Ecto neural progenitor cell (in vitro differentiated cells): ENCODE results near the gene SLC45A1.
"Not testable (repeated sequence)": the region's sequence is repeated elsewhere in the genome, so short reads cannot be mapped to it uniquely, and the experiment has no call there.

Source experiments
- DNase-seq: peaks from one replicate; pipeline ENCODE4 v3.0.0-alpha.2; 2018; ENCODE audit warnings: low spot score

SLC45A1 gene

DNA sequence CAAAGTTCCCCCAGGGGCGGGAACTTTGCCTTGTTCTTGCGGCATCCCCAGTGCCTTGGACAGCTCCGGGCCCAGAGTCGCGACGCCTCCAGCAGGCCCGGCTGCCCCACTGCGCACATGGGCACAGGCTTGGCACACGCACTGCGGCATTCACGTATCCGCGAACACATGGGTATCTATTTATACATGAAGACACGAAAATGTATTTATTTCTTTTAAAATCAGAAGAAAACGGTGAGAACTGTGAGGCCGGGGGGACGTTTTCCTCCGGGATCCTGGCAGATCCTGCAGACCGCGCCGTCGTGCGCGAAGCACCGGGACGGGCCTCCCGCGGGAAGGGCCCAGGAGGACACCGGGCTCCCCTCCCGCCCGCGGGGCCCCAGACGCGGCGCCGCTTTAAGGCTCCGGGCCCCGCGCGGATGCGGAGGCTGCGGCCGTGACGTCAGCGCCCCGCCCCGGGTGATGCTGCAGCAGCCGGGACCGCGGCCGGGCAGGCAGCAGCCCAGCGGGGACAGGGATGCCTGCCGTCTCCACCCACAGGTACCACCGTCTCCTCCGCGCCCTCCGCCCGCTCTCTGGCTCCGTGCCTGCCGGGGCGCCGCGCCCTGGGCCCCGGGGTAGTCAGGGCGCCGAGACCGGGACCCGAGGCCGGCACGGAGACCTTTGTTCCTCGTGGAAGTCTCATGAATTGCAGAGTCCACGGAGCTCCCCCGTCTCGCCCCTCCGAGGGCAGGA is at the start of gene SLC45A1:
Gene SLC45A1 (plus strand): TSS at position 468 of the 735 bp plus-strand sequence. CDS start 6,216 bp downstream, outside the sequence.
- peak; percentile 81 for DNase-seq

DNA sequence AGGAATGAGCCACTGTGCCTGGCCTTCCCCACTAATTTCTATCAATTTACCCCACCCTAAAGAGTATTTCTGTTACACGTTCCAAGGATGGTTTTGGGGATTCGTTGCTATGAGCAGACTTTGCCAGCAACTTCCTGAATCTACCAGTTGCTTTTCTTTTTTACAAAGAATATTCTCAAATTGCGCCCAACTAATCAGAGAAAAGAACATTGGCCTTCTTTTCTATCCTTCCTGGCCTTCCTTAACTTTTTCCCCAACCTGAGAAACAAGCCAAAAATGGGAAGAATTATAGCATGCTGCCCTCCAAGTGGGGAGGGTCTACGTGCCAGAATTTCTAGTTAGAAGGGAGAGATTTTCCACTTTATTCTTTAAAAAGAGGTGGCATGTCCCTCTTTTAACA is 44.9 kb upstream of the SLC45A1 start:
- DNase-seq, result no peak

- DNase-seq, result no peak
Observed at GRCh38 chr1:8274352-8274751, 43.6 kb upstream of the SLC45A1 start.

DNA sequence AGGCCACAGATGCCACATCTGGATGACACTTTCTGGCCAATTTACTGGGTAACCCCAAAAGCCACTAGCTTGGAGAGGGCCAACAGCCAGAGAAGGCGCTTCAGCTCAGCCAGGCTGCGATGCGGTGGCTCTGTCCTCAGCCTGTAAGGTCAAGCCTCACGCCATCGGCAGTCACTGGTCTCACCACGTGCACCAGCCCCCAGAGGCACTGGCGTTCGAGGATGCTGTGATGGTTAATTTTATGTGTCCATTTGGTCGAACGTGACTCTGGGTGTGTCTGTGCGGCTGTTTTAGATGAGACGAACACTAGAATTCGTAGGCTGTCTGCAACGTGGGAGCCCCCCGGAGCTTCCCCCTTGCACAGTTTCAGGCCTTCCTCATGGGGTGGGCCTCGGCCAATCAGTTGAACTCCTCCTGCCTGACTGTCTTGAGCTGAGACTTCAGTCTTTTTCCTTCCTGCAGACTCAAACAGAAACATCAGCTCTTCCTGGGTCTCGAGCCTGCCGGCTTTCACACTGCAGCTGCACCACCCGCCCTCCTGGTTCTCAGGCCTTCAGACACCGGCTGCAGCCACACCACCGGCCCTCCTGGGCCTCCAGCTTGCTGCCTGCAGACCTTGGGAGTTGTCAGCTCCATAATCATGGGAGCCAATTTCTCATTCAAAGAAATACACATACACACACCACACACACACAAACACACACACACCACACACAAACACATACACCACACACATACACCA is 41.6 kb upstream of the SLC45A1 start:
- no peak for DNase-seq

DNA sequence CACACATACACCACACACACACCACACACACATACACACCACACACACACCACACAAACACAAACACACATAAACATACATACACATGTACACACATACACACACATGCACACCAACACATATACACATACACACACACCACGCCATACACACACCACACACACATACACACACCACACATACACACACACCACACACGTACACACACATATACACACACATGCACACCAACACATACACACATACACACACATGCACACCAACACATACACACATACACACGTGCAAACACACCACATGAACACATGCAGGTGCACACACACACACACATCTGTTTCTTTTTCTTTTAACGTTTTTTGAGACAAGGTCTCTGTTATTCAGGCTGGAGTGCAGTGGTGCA is 41.0 kb upstream of the SLC45A1 start:
- no peak for DNase-seq

- not testable (repeated sequence) for DNase-seq
Observed at GRCh38 chr1:8278677-8279076, 39.2 kb upstream of the SLC45A1 start.

DNA sequence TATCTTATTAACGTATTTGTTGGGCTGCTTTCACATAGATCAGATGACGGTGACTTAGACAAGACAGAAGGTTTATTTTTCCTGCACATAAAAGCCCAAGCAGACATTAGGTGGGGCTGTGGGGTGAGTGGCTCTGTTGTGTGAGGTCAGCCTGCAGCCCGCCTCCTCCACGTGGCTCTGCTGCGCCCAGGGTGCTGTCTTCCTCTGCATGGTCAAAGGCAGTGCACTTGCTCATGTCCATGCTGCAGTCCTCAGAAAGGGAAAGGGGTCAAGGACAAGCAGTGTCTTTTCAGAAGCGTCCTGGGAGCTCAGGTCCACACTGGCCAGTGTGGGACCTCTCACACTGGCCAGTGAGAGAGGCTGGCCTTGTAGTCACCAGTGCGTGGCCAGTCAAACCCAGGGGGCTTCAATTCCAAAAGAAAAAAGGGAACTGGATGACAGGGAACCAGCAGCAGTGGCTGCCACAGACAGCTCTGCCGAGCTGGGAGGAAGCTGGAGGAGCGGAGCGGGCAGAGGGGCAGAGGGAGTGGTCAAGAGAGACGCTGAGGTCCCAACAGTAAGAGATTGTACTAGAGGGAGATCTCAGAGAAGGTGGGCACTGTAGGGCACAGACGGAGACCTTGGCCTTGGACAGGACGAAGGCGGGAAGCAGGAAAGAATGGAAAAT is 35.9 kb upstream of the SLC45A1 start:
- no peak for DNase-seq

GRCh38 chr1:8283058-8283884 is 34.6 kb upstream of the SLC45A1 start:
- DNase-seq, result no peak

DNA sequence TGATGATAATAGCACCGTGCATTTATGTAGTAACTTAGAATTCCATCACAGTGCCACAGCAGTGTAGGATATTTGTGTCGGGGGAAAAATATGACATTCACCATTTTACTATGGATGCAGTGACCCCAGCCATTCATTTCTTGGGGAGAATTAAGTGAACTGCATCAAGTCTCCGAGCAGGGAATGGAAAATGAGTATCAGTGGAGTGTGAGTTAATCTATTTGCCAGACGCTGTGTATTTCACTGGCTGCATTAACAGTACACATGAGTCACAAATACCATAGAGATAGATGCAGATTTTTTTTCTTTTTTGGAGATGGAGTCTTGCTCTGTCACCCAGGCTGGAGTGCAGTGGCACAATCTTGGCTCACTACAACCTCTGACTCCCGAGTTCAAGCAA is 33.8 kb upstream of the SLC45A1 start:
- DNase-seq, result no peak

GRCh38 chr1:8285103-8285502 is 32.8 kb upstream of the SLC45A1 start:
- no peak for DNase-seq

GRCh38 chr1:8285965-8286364 is 31.9 kb upstream of the SLC45A1 start:
- DNase-seq, result no peak

DNA sequence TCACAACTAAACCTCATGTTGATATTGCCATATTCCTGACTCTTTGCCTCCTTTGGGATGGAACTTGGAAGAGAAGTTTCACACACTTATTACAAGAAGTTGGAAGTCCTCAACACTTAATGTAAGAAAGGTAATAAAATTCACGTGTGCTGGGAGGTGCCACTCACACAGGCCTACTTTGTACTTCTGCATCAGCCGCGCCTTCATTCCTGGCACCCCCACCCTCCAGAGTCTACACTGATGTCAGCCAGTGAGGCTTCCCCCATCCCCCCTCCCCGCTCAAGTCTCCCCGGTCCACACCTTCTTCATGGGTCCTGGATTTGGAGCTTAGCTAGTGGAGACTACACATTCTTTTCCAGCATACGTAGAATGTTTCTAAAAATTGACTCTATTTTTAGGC is 24.8 kb upstream of the SLC45A1 start:
- no peak for DNase-seq

DNA sequence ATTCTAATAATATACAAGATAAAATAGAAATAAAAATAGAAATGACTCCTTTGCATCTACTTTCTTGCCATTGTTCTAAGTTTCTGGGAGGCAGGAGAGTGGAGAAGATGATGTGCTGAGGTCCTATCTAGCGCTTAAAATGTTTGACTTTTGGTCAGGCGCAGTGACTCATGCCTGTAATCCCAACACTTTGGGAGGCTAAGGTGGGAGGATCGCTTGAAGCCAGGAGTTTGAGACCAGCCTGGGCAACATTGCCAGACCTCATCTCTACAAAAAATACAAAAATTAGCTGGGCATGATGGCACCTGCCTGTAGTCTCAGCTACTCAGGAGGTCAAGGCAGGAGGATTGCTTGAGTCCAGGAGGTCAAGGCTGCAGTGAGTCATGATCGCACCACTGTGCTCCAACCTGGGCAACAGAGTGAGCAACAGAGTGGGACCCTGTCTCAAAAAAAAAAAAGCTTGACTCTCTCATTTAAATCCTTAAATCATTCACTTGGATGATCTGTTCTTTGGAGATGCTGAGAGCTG is 24.2 kb upstream of the SLC45A1 start:
- no peak for DNase-seq

DNA sequence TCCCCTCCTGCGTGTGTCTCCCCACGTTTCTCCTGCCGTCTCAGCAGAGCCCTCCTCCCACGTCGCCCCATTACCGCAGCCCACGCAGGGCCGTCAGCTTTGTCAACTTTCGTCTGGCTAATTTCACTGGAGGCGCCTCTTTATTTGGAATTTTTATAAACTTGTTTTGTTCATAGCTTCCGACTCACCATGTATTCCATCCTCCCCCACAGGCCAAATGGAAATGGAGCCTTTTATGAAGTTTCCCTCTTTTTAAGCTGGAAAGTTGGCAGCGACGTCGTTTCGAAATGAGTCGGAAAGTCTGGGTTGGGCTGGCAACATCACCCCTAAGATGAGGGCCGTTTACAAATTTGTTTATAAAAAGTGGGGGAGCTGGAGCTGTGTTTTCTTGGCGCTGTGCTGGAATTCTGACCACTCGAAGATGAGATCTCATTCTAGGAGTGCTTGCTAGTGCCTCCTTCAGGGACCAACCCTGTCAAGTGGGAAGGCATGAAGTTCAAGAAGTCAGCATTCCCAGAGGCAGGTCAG is 23.7 kb upstream of the SLC45A1 start:
- no peak for DNase-seq

DNA sequence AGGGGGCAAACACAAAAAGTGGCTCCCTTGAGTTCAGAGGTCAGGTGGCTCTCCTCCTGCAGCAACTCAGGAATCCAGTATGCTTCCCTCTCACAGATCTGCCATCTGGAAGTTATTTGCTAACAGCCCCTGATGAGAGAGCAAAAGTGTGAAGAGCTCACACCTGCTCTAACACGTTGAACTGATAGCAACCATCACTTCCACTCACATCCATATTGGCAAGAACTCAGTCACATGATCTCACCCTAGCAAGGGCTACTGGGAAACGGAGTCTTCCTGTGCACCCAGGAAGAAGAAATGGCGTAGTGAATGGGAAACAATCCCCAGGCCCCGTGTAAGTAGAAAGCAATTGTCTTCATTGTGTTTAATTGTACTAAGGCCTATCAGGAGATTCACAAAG is 20.7 kb upstream of the SLC45A1 start:
- DNase-seq, result no peak

- DNase-seq, result no peak
Observed at GRCh38 chr1:8299963-8300362, 18.0 kb upstream of the SLC45A1 start.

DNA sequence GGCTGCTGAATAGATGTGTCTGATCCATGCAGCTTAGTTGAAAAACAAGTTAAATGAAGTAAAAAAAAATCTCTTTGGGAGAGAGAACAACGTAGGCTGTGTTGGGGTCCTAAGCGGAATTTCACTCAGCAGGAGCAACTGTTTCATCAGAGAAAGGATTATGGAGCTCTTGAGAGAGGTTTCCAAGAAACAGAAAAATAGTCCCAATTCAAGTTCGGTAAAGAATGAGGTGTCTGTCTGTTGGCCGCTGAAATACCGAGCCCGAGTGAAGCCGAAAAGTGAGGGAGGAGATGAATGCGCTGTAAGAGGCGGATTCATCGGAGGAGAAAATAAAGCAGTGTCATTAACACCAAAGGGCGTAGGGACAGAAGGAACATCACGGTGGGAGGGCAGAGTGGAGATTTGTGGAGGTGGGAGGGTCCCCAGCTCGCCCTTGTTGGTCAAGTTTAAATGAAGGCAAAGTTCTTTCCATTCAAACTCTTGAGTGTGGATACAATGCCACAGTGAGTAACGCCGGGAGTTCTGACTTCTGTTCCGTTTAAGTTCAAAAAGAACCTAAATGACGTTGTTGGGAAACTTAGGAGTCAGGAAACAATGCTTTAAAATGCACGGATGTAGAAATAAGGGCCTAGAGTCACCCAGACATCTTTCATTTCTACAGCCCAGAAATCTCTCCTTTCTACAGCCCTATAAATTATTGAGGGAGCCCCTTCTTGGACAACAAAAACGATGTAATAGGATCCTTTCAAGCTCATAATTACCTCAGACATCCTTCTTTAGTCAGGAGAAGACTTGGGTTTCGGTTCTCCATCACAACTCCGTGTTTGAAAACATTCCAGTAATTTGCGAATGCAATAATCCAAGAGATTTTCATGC is 15.6 kb upstream of the SLC45A1 start:
- DNase-seq, result no peak

- DNase-seq, result no peak
Observed at GRCh38 chr1:8303141-8303540, 14.8 kb upstream of the SLC45A1 start.

DNA sequence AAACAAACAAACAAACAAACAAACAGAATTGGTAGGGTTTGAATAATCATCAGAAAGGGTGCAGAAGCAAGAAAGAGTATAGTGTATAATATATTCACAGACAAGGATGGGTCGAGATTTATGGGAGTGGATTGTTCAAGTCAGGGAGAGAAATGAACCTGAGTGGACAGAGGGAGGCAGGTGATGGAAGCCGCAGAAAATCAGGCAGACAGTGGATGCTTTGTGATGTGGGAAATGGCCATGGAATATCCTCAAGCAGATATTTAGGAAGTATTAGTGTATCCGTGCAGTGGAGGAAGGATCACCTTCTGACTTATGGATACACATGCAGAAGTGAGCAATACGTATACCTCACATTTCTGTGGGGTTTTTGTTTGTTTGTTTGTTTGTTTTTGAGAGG is 14.0 kb upstream of the SLC45A1 start:
- no peak for DNase-seq

GRCh38 chr1:8307628-8308027 is 10.3 kb upstream of the SLC45A1 start:
- no peak for DNase-seq
